ENCODE measurements around the gene TYRO3.

TYRO3 gene

GRCh38 chr15:41523097-41523496, 35.9 kb upstream of the TYRO3 start:
- Histone ChIP-seq H3K9ac (ENCODE audit: low read length) (no peak overlapping the region), H3K36me3 (ENCODE audit: control insufficient read depth, insufficient read depth, low read length) (peaks cover 11% of the 10 kb centered on the region), H3K4me3 (ENCODE audit: low read length) (no peak overlapping the region), H3K4me1 (ENCODE audit: control insufficient read depth, low read depth, low read length) (no peaks in the 10 kb centered on the region), H2BK15ac (replicated peaks; ENCODE audit: low read depth) (no peak overlapping the region), H3K4ac (ENCODE audit: low read depth, low read length) (no peak overlapping the region), H3K79me2 (ENCODE audit: control insufficient read depth, insufficient read depth, low read length) (no peaks in the 10 kb centered on the region), H2BK120ac (ENCODE audit: low read depth, low read length) (no peak overlapping the region), H3K56ac (ENCODE audit: low read length) (no peak overlapping the region), H3K18ac (ENCODE audit: low read length) (no peak overlapping the region), H4K8ac (ENCODE audit: low read depth, low read length) (no peak overlapping the region), H3K4me2 (ENCODE audit: low read length) (no peak overlapping the region), H3K27me3 (ENCODE audit: insufficient read depth, low read length, poor library complexity) (no peaks in the 10 kb centered on the region), H3K23ac (ENCODE audit: low read length) (no peak overlapping the region), H3K79me1 (ENCODE audit: low read length) (no peaks in the 10 kb centered on the region), H4K5ac (ENCODE audit: low read length) (no peak overlapping the region), H2AK5ac (ENCODE audit: low read length) (no peak overlapping the region), H2BK5ac (ENCODE audit: low read length) (no peak overlapping the region), H3K27ac (ENCODE audit: low read depth, low read length) (no peak overlapping the region)
- no peak for DNase-seq
- no CpG with 5 or more reads among the region's 5 CpGs for WGBS (ENCODE audit: extremely low coverage, insufficient coverage, low lambda C conversion rate)

- Histone ChIP-seq H3K23ac (ENCODE audit: low read length) (no peak overlapping the region), H3K56ac (ENCODE audit: low read length) (no peak overlapping the region), H4K5ac (ENCODE audit: low read length) (no peak overlapping the region), H4K8ac (ENCODE audit: low read depth, low read length) (no peak overlapping the region), H3K4me2 (ENCODE audit: low read length) (no peak overlapping the region), H3K18ac (ENCODE audit: low read length) (no peak overlapping the region), H3K4me3 (ENCODE audit: low read length) (no peak overlapping the region), H3K36me3 (ENCODE audit: control insufficient read depth, insufficient read depth, low read length) (peaks cover 23% of the 10 kb centered on the region), H3K27me3 (ENCODE audit: insufficient read depth, low read length, poor library complexity) (no peaks in the 10 kb centered on the region), H3K4me1 (ENCODE audit: control insufficient read depth, low read depth, low read length) (no peaks in the 10 kb centered on the region), H3K9ac (ENCODE audit: low read length) (no peak overlapping the region), H3K4ac (ENCODE audit: low read depth, low read length) (no peak overlapping the region), H2AK5ac (ENCODE audit: low read length) (no peak overlapping the region), H3K27ac (ENCODE audit: low read depth, low read length) (no peak overlapping the region), H3K79me1 (ENCODE audit: low read length) (no peaks in the 10 kb centered on the region), H2BK120ac (ENCODE audit: low read depth, low read length) (no peak overlapping the region), H3K79me2 (ENCODE audit: control insufficient read depth, insufficient read depth, low read length) (no peaks in the 10 kb centered on the region), H2BK5ac (ENCODE audit: low read length) (no peak overlapping the region), H2BK15ac (replicated peaks; ENCODE audit: low read depth) (no peak overlapping the region)
- WGBS (ENCODE audit: extremely low coverage, insufficient coverage, low lambda C conversion rate): no CpG with 5 or more reads among the region's 6 CpGs
- DNase-seq: no peak
These were observed 28.6 kb upstream of the TYRO3 start for GRCh38 chr15:41530363-41530956.

GRCh38 chr15:41535544-41535943, 23.5 kb upstream of the TYRO3 start:
- Histone ChIP-seq H3K4ac (ENCODE audit: low read depth, low read length) (no peak overlapping the region), H4K8ac (ENCODE audit: low read depth, low read length) (no peak overlapping the region), H3K36me3 (ENCODE audit: control insufficient read depth, insufficient read depth, low read length) (peaks cover 6% of the 10 kb centered on the region), H3K27ac (ENCODE audit: low read depth, low read length) (no peak overlapping the region), H3K4me1 (ENCODE audit: control insufficient read depth, low read depth, low read length) (no peaks in the 10 kb centered on the region), H3K23ac (ENCODE audit: low read length) (no peak overlapping the region), H3K56ac (ENCODE audit: low read length) (no peak overlapping the region), H2BK120ac (ENCODE audit: low read depth, low read length) (no peak overlapping the region), H3K18ac (ENCODE audit: low read length) (no peak overlapping the region), H3K27me3 (ENCODE audit: insufficient read depth, low read length, poor library complexity) (no peaks in the 10 kb centered on the region), H3K4me3 (ENCODE audit: low read length) (no peak overlapping the region), H4K5ac (ENCODE audit: low read length) (no peak overlapping the region), H3K79me1 (ENCODE audit: low read length) (no peaks in the 10 kb centered on the region), H2BK5ac (ENCODE audit: low read length) (no peak overlapping the region), H2BK15ac (replicated peaks; ENCODE audit: low read depth) (no peak overlapping the region), H3K79me2 (ENCODE audit: control insufficient read depth, insufficient read depth, low read length) (no peaks in the 10 kb centered on the region), H3K4me2 (ENCODE audit: low read length) (no peak overlapping the region), H2AK5ac (ENCODE audit: low read length) (no peak overlapping the region), H3K9ac (ENCODE audit: low read length) (no peak overlapping the region)
- WGBS (ENCODE audit: extremely low coverage, insufficient coverage, low lambda C conversion rate): no CpG with 5 or more reads among the region's 1 CpG
- no peak for DNase-seq

- no peak overlapping the region for H2BK15ac ChIP-seq (replicated peaks; ENCODE audit: low read depth)
- no CpG with 5 or more reads among the region's 11 CpGs for WGBS (ENCODE audit: extremely low coverage, insufficient coverage, low lambda C conversion rate)
- H3K4me2 ChIP-seq (ENCODE audit: low read length): no peak overlapping the region
- H4K8ac ChIP-seq (ENCODE audit: low read depth, low read length): no peak overlapping the region
- H3K18ac ChIP-seq (ENCODE audit: low read length): no peak overlapping the region
- no peaks in the 10 kb centered on the region for H3K79me2 ChIP-seq (ENCODE audit: control insufficient read depth, insufficient read depth, low read length)
- H2BK120ac ChIP-seq (ENCODE audit: low read depth, low read length): no peak overlapping the region
- no peak overlapping the region for H3K4ac ChIP-seq (ENCODE audit: low read depth, low read length)
- no peak for DNase-seq
- H3K27me3 ChIP-seq (ENCODE audit: insufficient read depth, low read length, poor library complexity): no peaks in the 10 kb centered on the region
- no peak overlapping the region for H3K4me3 ChIP-seq (ENCODE audit: low read length)
- no peak overlapping the region for H4K5ac ChIP-seq (ENCODE audit: low read length)
- H3K4me1 ChIP-seq (ENCODE audit: control insufficient read depth, low read depth, low read length): no peaks in the 10 kb centered on the region
- no peak overlapping the region for H2BK5ac ChIP-seq (ENCODE audit: low read length)
- no peak overlapping the region for H3K9ac ChIP-seq (ENCODE audit: low read length)
- H3K79me1 ChIP-seq (ENCODE audit: low read length): no peaks in the 10 kb centered on the region
- H2AK5ac ChIP-seq (ENCODE audit: low read length): no peak overlapping the region
- no peak overlapping the region for H3K23ac ChIP-seq (ENCODE audit: low read length)
- H3K27ac ChIP-seq (ENCODE audit: low read depth, low read length): no peak overlapping the region
- H3K56ac ChIP-seq (ENCODE audit: low read length): no peak overlapping the region
- peaks cover 2% of the 10 kb centered on the region for H3K36me3 ChIP-seq (ENCODE audit: control insufficient read depth, insufficient read depth, low read length)
These were observed 22.1 kb upstream of the TYRO3 start for GRCh38 chr15:41536866-41537265.

- Histone ChIP-seq H3K4ac (ENCODE audit: low read depth, low read length) (peak overlapping the region; percentile 43), H3K23ac (ENCODE audit: low read length) (no peak overlapping the region), H3K4me3 (ENCODE audit: low read length) (peak overlapping the region; percentile 92), H3K27me3 (ENCODE audit: insufficient read depth, low read length, poor library complexity) (no peaks in the 10 kb centered on the region), H3K79me2 (ENCODE audit: control insufficient read depth, insufficient read depth, low read length) (no peaks in the 10 kb centered on the region), H2BK15ac (replicated peaks; ENCODE audit: low read depth) (no peak overlapping the region), H3K4me2 (ENCODE audit: low read length) (peak overlapping the region; percentile 67), H3K56ac (ENCODE audit: low read length) (peak overlapping the region; percentile 90), H2BK5ac (ENCODE audit: low read length) (no peak overlapping the region), H3K9ac (ENCODE audit: low read length) (peak overlapping the region; percentile 95), H2AK5ac (ENCODE audit: low read length) (no peak overlapping the region), H4K8ac (ENCODE audit: low read depth, low read length) (no peak overlapping the region), H4K5ac (ENCODE audit: low read length) (no peak overlapping the region), H3K4me1 (ENCODE audit: control insufficient read depth, low read depth, low read length) (no peaks in the 10 kb centered on the region), H3K36me3 (ENCODE audit: control insufficient read depth, insufficient read depth, low read length) (no peaks in the 10 kb centered on the region), H3K18ac (ENCODE audit: low read length) (peak overlapping the region; percentile 77), H3K79me1 (ENCODE audit: low read length) (peaks cover 3% of the 10 kb centered on the region), H2BK120ac (ENCODE audit: low read depth, low read length) (no peak overlapping the region), H3K27ac (ENCODE audit: low read depth, low read length) (peak overlapping the region; percentile 47)
- WGBS (ENCODE audit: extremely low coverage, insufficient coverage, low lambda C conversion rate): no CpG with 5 or more reads among the region's 8 CpGs
- DNase-seq: no peak
These were observed 15.5 kb upstream of the TYRO3 start for GRCh38 chr15:41543521-41543870.

- no peaks in the 10 kb centered on the region for H3K4me1 ChIP-seq (ENCODE audit: control insufficient read depth, low read depth, low read length)
- no peak overlapping the region for H3K4me3 ChIP-seq (ENCODE audit: low read length)
- WGBS (ENCODE audit: extremely low coverage, insufficient coverage, low lambda C conversion rate): no CpG with 5 or more reads among the region's 15 CpGs
- H2BK15ac ChIP-seq (replicated peaks; ENCODE audit: low read depth): no peak overlapping the region
- no peak for DNase-seq
- no peak overlapping the region for H4K5ac ChIP-seq (ENCODE audit: low read length)
- no peak overlapping the region for H3K9ac ChIP-seq (ENCODE audit: low read length)
- H3K79me1 ChIP-seq (ENCODE audit: low read length): peaks cover 3% of the 10 kb centered on the region
- H3K4ac ChIP-seq (ENCODE audit: low read depth, low read length): no peak overlapping the region
- no peaks in the 10 kb centered on the region for H3K27me3 ChIP-seq (ENCODE audit: insufficient read depth, low read length, poor library complexity)
- H3K27ac ChIP-seq (ENCODE audit: low read depth, low read length): no peak overlapping the region
- no peak overlapping the region for H2BK120ac ChIP-seq (ENCODE audit: low read depth, low read length)
- H3K23ac ChIP-seq (ENCODE audit: low read length): no peak overlapping the region
- no peak overlapping the region for H3K4me2 ChIP-seq (ENCODE audit: low read length)
- no peak overlapping the region for H2AK5ac ChIP-seq (ENCODE audit: low read length)
- no peaks in the 10 kb centered on the region for H3K36me3 ChIP-seq (ENCODE audit: control insufficient read depth, insufficient read depth, low read length)
- H3K18ac ChIP-seq (ENCODE audit: low read length): no peak overlapping the region
- no peak overlapping the region for H2BK5ac ChIP-seq (ENCODE audit: low read length)
- no peak overlapping the region for H4K8ac ChIP-seq (ENCODE audit: low read depth, low read length)
- no peaks in the 10 kb centered on the region for H3K79me2 ChIP-seq (ENCODE audit: control insufficient read depth, insufficient read depth, low read length)
- H3K56ac ChIP-seq (ENCODE audit: low read length): peak overlapping the region; percentile 29
These were observed 14.4 kb upstream of the TYRO3 start for GRCh38 chr15:41544650-41545015.

Measured in mesendoderm (in vitro differentiated cells).